Lower leg skin (tissue), 4 donors: ENCODE measurements around the gene ARRDC3. TPM values are rescaled to one million over a fixed set of nuclear protein-coding genes. Genes with fewer than 3 reads are reported as not detected.

Source experiments
- DNase-seq, 2 donors: peaks; one replicate each; pipeline ENCODE4 v3.0.0-alpha.2; 2019; ENCODE audit warnings: low spot score in 2 of 2
- H3K4me3 ChIP-seq: fragments of 200-600 bp; sonication (generic); 2 replicates; pipeline ENCODE4 v1.5.1; 2017; ENCODE audit warnings: mild to moderate bottlenecking, low read depth; ENCODE audit not compliant: poor library complexity, severe bottlenecking
- POLR2A ChIP-seq, 2 donors: fragments of 450-650 bp; IDR thresholded peaks; one replicate each; pipeline ENCODE4 v1.6.1; 2016 to 2017; ENCODE audit warnings: antibody characterized with exemption in 2 of 2, mild to moderate bottlenecking in 1 of 2, moderate library complexity in 1 of 2
- WGBS, 2 donors: methylation state at CpG; one replicate each; pipeline ENCODE4 v1.1.5; 2018; 5-methylcytosine and 5-hydroxymethylcytosine counted together
- intact Hi-C: fragments of 100-400 bp; cut with DNase I; formaldehyde crosslinking; loops from one replicate; pipeline ENCODE4 v1.15.0; 2023; ENCODE audit warnings: low total_unique reads
- total RNA-seq, 4 donors: library from RNA; depleted of rRNA; stranded (reverse); fragments of >200 nt; gene quantifications; one replicate each; pipeline ENCODE4 v1.1.0, GENCODE V29; 2016
- TF ChIP-seq, protein P1 (sequence below), 3 donors: fragments of 450-650 bp; IDR thresholded peaks; one replicate each; pipeline ENCODE4 v1.5.1; 2016; ENCODE audit warnings: antibody characterized with exemption in 3 of 3, mild to moderate bottlenecking in 3 of 3, moderate library complexity in 2 of 3

The ARRDC3 gene
- total RNA-seq, 4 donors from 2014 or later: 67.1 to 119 (median 76.1) TPM

DNA sequence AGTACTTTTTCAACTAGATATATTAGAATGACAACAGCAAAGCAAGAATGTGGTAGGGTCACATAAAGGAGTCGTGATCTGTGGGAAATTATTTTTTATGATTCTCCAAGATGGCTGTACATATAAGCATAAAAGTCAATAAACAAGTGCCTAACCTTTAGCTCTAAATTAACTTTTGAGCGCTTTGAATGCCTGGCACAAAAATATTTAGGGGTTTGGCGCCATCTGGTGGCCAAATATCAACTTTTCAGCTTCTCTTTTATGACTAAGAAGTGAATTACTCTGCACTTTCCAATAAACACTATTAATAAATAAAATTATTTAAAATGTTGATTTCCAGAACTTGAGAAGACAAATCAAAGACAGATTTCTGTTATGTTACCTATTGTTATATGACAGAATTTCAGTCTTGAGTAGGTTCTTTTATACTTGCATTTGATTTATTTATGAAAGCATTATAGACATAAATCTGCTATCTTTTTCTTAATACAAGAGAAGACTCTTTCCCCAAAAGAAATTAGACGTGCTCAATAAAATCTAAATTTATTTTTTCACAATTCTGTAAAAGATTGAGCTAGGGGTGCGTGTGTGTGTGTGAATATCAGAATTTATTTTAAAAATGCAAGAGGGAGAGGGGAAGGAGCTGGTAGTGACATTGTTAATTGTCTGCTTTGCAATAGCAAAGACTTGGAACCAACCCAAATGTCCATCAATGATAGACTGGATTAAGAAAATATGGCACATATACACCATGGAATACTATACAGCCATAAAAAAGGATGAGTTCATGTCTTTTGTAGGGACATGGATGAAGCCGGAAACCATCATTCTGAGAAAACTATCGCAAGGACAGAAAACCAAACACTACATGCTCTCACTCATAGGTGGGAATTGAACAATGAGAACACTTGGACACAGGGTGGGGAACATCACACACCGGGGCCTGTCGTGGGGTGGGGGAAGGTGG, 36.7 kb upstream of the ARRDC3 start:
- WGBS, 2 donors: 56 to 57% methylated on average over 9 of the region's 9 CpGs
- peak; percentile 66 to 89 for DNase-seq
- H3K4me3 ChIP-seq: no peak overlapping the region
- intact Hi-C loops: no loop called here
- TF ChIP-seq, protein P1, sequence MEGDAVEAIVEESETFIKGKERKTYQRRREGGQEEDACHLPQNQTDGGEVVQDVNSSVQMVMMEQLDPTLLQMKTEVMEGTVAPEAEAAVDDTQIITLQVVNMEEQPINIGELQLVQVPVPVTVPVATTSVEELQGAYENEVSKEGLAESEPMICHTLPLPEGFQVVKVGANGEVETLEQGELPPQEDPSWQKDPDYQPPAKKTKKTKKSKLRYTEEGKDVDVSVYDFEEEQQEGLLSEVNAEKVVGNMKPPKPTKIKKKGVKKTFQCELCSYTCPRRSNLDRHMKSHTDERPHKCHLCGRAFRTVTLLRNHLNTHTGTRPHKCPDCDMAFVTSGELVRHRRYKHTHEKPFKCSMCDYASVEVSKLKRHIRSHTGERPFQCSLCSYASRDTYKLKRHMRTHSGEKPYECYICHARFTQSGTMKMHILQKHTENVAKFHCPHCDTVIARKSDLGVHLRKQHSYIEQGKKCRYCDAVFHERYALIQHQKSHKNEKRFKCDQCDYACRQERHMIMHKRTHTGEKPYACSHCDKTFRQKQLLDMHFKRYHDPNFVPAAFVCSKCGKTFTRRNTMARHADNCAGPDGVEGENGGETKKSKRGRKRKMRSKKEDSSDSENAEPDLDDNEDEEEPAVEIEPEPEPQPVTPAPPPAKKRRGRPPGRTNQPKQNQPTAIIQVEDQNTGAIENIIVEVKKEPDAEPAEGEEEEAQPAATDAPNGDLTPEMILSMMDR (IDR thresholded peaks at IDR 0.05): no peak
- no peak for TF ChIP-seq POLR2A (IDR thresholded peaks at IDR 0.05)

DNA sequence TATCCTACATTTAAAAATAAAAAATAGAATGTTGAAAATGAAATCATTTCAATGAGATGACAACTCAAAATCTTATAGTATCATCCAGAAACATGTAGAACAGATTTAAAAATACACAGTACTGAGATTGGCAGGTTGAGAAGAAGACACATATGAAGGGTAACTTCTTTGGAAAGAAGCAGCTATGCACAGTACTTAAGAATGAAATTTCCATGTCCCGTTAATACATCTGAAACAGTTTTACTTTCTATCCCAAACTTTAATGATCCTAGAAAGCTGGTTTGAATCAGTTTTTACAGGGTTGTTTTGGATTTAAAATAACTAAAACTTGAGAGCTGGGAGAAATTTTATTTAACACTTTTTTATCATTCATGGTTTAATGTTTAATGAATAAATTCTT, 36.0 kb upstream of the ARRDC3 start:
- no peak for DNase-seq
- TF ChIP-seq, protein P1 (IDR thresholded peaks at IDR 0.05): no peak
- no peak for TF ChIP-seq POLR2A (IDR thresholded peaks at IDR 0.05)
- H3K4me3 ChIP-seq: no peak overlapping the region
- intact Hi-C loops: no loop called here
- WGBS, 2 donors: 62 to 64% methylated on average over 1 of the region's 1 CpG

DNA sequence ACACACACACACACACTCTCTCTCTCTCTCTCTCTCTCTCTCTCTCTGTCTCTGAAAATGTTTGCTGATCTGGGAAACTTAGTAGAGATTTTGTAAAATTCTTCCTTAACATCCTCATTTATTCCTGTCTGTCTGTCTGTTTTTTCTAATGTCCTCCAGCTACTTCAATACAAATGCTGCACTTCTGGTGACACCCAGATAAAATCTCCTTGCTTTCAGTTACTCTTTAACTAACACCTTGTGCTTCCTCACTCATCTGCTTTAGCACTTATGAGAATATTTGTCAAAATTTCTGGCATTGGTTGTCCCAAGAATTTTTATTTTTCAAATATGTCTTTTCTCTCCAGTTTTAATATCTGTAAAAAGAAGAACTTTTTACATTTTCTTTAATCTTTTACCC, 35.0 kb upstream of the ARRDC3 start:
- DNase-seq: no peak
- intact Hi-C loops: no loop called here
- TF ChIP-seq, protein P1 (IDR thresholded peaks at IDR 0.05): no peak
- no peak for TF ChIP-seq POLR2A (IDR thresholded peaks at IDR 0.05)
- H3K4me3 ChIP-seq: no peak overlapping the region

DNA sequence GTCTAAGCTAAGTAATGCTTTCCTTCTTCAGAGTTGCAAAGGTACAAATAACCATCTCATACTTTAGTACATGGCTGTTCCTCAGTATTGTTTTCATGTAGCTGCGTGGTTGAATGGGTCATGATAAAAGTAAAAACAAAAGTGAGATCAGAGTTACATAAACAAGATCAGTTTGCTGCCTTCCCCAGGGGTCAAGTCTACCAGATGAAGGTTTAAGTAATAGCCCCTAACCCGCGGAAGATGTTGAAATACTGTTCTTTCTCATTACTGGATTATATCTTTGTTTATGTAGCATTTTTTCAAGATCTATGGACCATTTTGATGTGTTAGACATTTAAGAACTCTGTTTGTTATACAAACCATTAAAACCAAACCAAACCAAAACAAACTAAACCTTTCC, 34.1 kb upstream of the ARRDC3 start:
- TF ChIP-seq POLR2A (IDR thresholded peaks at IDR 0.05): no peak
- TF ChIP-seq, protein P1 (IDR thresholded peaks at IDR 0.05): no peak
- intact Hi-C loops: no loop called here
- H3K4me3 ChIP-seq: no peak overlapping the region
- DNase-seq: no peak
- WGBS, 2 donors: 83 to 87% methylated on average over 3 of the region's 3 CpGs

DNA sequence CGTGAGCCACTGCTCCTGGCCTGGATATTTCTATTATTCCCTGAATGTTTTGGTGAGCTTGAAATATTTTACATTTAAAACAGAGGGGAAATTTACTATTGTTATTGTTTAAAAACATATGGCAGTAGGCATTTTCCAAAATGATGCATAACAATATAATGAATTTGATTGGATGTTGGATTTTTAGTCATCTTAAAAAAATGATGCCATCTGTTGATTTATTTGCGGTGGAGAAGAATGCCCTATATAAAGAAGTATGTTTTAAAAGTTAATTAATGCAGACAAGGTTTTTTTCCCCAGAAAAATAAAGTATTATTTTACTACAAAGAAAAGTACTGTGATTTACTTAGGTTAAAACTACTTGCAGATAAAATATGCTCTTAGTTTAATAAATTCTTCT, 33.4 kb upstream of the ARRDC3 start:
- 89 to 90% methylated on average over 2 of the region's 2 CpGs for WGBS, 2 donors
- no peak for DNase-seq
- no peak overlapping the region for H3K4me3 ChIP-seq
- intact Hi-C loops: no loop called here
- TF ChIP-seq, protein P1 (IDR thresholded peaks at IDR 0.05): no peak
- TF ChIP-seq POLR2A (IDR thresholded peaks at IDR 0.05): no peak
